Endodermal cell (in vitro differentiated cells): ENCODE data around the gene NHP2. TPM values are rescaled to one million over a fixed set of nuclear protein-coding genes. Genes with fewer than 3 reads are reported as not detected.

Source experiments
- DNase-seq: peaks from one replicate; pipeline ENCODE4 v3.0.0-alpha.2; 2017
- H3K27ac ChIP-seq: 2 replicates; pipeline ENCODE4 v1.5.1; 2013; ENCODE audit warnings: mild to moderate bottlenecking, low read depth, low read length, moderate library complexity
- H3K27me3 ChIP-seq: 2 replicates; pipeline ENCODE4 v1.6.1; 2013; ENCODE audit warnings: mild to moderate bottlenecking, low read length, moderate library complexity; ENCODE audit not compliant: insufficient read depth, control insufficient read depth, poor library complexity, severe bottlenecking
- H3K36me3 ChIP-seq: 2 replicates; pipeline ENCODE4 v1.7.0; 2013; ENCODE audit warnings: mild to moderate bottlenecking, low read length, moderate library complexity; ENCODE audit not compliant: control insufficient read depth, insufficient read depth
- H3K4me1 ChIP-seq: one replicate; pipeline ENCODE4 v1.7.0; 2013; ENCODE audit warnings: low read length; ENCODE audit not compliant: control insufficient read depth, insufficient read depth
- H3K4me3 ChIP-seq: 2 replicates; pipeline ENCODE4 v1.5.1; 2013; ENCODE audit warnings: mild to moderate bottlenecking, low read length, moderate library complexity
- H3K9ac ChIP-seq: 2 replicates; pipeline ENCODE4 v1.6.1; 2013; ENCODE audit warnings: mild to moderate bottlenecking, low read length, moderate library complexity; ENCODE audit not compliant: poor library complexity, severe bottlenecking; ENCODE audit errors: extremely low read depth
- H3K9me3 ChIP-seq: 2 replicates; pipeline ENCODE4 v1.6.1; 2013; ENCODE audit warnings: mild to moderate bottlenecking, low read length, moderate library complexity; ENCODE audit not compliant: control insufficient read depth
- H3K27ac Mint-ChIP-seq: 2 replicates; pipeline ENCODE4 v1.8.0; 2020; ENCODE audit warnings: mixed read lengths
- H3K27me3 Mint-ChIP-seq: 2 replicates; pipeline ENCODE4 v1.8.0; 2021; ENCODE audit warnings: mild to moderate bottlenecking, mixed read lengths; ENCODE audit not compliant: insufficient read depth
- H3K36me3 Mint-ChIP-seq: 2 replicates; pipeline ENCODE4 v1.8.0; 2020; ENCODE audit warnings: low read depth, mixed read lengths
- H3K4me1 Mint-ChIP-seq: 2 replicates; pipeline ENCODE4 v1.8.0; 2020; ENCODE audit warnings: mixed read lengths
- H3K4me3 Mint-ChIP-seq: 2 replicates; pipeline ENCODE4 v1.8.0; 2020; ENCODE audit warnings: mild to moderate bottlenecking, moderate library complexity, mixed read lengths
- H3K9me3 Mint-ChIP-seq: 2 replicates; pipeline ENCODE4 v1.8.0; 2020; ENCODE audit warnings: mild to moderate bottlenecking, mixed read lengths
- WGBS, 2 experiments: methylation state at CpG; one replicate each; pipeline versions ENCODE4 v1.1.5 to v1.1.7; 2013; ENCODE audit warnings: missing lambda C conversion rate in 2 of 2, mixed read lengths in 1 of 2; ENCODE audit not compliant: insufficient coverage in 1 of 2, insufficient read length in 1 of 2; 5-methylcytosine and 5-hydroxymethylcytosine counted together
- total RNA-seq, 2 donors: library from RNA; stranded (reverse); fragmentation: NEBNext Ultra II Directional in 1 of 2; extraction: Animal tissue kit (Norgen Biotek cat#: 25700) in 1 of 2; gene quantifications; 2 replicates in 1 of 2; 3 replicates in 1 of 2; pipeline ENCODE4 v1.2.1, GENCODE V29; 2021
- TF ChIP-seq, protein P1 (sequence below): fragments of 200-600 bp; sonication (generic); conservative IDR thresholded peaks from 2 replicates; pipeline ENCODE4 v1.5.0; 2021; ENCODE audit warnings: antibody characterized with exemption, mild to moderate bottlenecking

Gene NHP2
- total RNA-seq, 2 donors from 2014 or later, result 174 to 176 TPM

DNA sequence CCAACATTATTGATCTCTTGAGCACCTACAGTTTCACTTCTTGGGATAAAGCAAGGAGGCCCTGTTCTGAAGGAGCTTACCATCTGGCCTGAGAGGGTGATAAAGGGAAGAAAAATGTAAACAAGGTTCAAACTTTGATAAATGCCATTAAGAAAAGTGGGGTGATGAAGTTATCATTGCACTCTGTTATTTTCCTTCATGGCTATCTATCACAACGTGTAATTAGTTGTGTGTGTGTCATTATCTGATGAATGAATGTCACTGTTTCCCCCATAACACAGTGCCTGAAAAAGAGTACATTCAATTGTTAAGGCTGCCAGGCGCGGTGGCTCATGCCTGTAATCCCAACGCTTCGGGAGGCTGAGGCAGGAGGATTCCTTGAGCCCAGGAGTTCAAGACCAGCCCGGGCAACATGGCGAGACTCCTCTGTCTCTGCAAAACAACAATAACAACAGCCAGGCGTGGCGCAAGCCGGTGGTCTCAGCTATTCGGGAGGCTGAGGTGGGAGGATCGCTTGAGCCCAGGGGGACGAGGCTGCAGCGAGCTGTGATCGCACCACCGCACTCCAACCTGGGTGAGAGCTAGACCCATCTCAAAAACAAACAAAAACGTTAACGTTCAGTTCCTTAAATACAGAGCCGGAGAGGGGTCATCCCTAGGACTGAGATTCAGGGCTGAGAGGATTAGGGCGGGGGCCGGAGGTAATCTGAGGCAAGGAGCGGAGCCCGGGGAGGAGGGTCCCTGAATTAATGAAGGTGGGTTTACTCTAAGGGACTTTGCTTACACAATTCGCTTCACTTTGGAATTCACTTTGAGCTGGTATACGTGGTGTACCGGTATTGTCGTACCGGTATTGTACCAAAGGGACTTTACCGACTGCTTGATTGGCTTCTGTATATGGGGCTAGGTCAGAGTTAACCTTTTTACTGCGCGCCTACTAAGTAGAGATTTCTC is 917 bp downstream of the NHP2 start:
- H3K27me3 ChIP-seq, result no peaks in the 10 kb centered on the region
- no peaks in the 10 kb centered on the region for H3K4me1 ChIP-seq
- H3K9ac ChIP-seq, result peak overlapping the region; percentile 67
- H3K27ac ChIP-seq, result peak overlapping the region; percentile 8
- DNase-seq, result no peak
- peaks cover 9% of the 10 kb centered on the region for H3K4me1 Mint-ChIP-seq
- TF ChIP-seq, protein P1, sequence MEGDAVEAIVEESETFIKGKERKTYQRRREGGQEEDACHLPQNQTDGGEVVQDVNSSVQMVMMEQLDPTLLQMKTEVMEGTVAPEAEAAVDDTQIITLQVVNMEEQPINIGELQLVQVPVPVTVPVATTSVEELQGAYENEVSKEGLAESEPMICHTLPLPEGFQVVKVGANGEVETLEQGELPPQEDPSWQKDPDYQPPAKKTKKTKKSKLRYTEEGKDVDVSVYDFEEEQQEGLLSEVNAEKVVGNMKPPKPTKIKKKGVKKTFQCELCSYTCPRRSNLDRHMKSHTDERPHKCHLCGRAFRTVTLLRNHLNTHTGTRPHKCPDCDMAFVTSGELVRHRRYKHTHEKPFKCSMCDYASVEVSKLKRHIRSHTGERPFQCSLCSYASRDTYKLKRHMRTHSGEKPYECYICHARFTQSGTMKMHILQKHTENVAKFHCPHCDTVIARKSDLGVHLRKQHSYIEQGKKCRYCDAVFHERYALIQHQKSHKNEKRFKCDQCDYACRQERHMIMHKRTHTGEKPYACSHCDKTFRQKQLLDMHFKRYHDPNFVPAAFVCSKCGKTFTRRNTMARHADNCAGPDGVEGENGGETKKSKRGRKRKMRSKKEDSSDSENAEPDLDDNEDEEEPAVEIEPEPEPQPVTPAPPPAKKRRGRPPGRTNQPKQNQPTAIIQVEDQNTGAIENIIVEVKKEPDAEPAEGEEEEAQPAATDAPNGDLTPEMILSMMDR, result no peak
- WGBS, 2 experiments, result 56 to 57% methylated on average over 29 to 31 of the region's 31 CpGs
- H3K36me3 ChIP-seq, result peaks cover 40% of the 10 kb centered on the region
- peaks cover 36% of the 10 kb centered on the region for H3K36me3 Mint-ChIP-seq
- peak overlapping the region; percentile 92 for H3K4me3 ChIP-seq
- no peaks in the 10 kb centered on the region for H3K9me3 ChIP-seq
- no peaks in the 10 kb centered on the region for H3K9me3 Mint-ChIP-seq
- H3K4me3 Mint-ChIP-seq, result peak overlapping the region; percentile 92
- peak overlapping the region; percentile 95 for H3K27ac Mint-ChIP-seq
- no peaks in the 10 kb centered on the region for H3K27me3 Mint-ChIP-seq

DNA sequence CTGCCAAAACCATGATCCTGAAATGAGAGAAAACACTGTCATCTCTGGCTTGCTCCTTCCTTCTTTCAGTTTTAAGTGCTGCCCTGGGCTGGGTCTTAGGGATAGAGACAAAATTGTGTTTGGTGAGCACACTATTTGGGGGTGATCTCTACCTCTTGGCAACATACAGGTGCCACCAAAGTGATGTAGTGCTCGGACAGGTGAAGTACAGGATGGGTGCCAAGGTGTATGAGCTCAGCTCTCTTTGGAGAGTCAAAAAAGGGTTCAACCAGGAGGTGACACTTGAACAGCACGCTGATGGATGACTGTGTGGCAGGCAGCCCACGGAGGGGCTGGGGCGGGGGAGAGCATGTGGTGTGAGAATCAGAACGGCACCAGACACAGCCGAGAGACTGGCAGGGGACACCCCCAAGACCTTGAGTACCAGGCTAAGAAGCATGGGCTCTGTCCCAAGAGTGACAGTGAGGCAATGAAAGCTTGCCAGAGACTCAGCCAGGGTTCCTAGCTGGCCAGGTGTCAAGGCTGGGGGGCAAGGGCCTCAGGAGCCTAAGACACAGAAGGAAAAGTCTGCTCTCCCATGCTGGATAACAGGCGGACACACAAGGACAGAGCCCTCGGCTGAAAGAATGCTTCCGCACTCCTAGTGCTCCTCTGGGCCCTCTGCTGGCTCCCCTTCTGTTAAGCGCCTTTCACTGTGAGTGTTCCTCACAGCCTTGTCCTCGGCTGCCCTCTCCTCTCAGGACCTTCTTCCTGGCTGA is 2.5 kb downstream of the NHP2 start:
- Histone ChIP-seq H3K9ac (no peak overlapping the region), H3K27me3 (no peaks in the 10 kb centered on the region), H3K36me3 (peaks cover 56% of the 10 kb centered on the region), H3K4me3 (no peak overlapping the region), H3K9me3 (no peaks in the 10 kb centered on the region), H3K27ac (no peak overlapping the region), H3K4me1 (no peaks in the 10 kb centered on the region)
- H3K36me3 Mint-ChIP-seq, result peaks cover 52% of the 10 kb centered on the region
- TF ChIP-seq, protein P1, result peak; percentile 48
- H3K4me3 Mint-ChIP-seq, result peak overlapping the region; percentile 32
- H3K4me1 Mint-ChIP-seq, result peaks cover 9% of the 10 kb centered on the region
- H3K9me3 Mint-ChIP-seq, result no peaks in the 10 kb centered on the region
- H3K27ac Mint-ChIP-seq, result peak overlapping the region; percentile 68
- peak; percentile 71 for DNase-seq
- WGBS, 2 experiments, result 91% methylated on average over 10 to 11 of the region's 11 CpGs
- no peaks in the 10 kb centered on the region for H3K27me3 Mint-ChIP-seq

DNA sequence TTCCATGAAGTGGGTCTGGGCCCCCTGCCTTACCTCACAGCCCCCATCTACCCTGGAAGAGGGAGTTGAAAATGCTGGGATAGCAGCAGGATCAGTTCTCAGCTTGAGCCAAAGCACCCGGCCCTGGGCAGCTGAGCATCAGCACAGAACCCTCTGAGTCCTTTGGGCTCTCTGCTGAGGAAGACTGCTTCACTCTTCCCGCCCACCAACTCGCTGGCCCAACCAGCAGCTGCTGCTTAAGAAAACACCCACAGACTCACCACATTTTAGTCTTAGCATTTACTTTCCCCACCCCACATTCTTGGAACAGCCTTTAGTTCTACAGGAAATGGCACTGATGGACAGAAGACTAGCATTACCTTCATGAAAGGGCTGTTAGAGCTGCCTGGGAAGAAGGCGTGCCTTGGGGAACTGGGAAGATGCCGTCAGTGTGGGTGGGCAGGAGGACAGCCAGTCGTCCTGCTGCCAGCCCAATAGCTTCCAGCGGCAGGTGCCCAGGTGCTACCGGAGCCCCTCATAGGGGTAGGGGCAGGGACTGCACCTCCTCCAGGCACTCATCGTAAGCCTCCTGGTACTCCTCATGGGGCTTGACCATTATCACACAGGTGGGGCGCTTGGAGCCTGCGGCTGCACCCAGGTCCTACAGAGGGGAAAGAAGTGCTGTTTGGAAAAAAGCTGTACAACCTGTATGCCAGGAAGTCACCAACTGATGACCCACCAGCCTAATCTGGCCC is 4.3 kb downstream of the NHP2 start:
- Histone ChIP-seq H3K27ac (no peak overlapping the region), H3K36me3 (peaks cover 62% of the 10 kb centered on the region)

More for the DNA sequence above, 4.3 kb downstream of the NHP2 start:
- no peak overlapping the region for H3K4me3 ChIP-seq
- WGBS, 2 experiments, result 92 to 95% methylated on average over 10 to 11 of the region's 11 CpGs
- Mint-ChIP-seq H3K27me3 (no peaks in the 10 kb centered on the region), H3K9me3 (no peaks in the 10 kb centered on the region), H3K27ac (no peak overlapping the region), H3K4me1 (peaks cover 9% of the 10 kb centered on the region), H3K4me3 (no peak overlapping the region), H3K36me3 (peaks cover 64% of the 10 kb centered on the region)
- H3K4me1 ChIP-seq, result no peaks in the 10 kb centered on the region
- no peaks in the 10 kb centered on the region for H3K9me3 ChIP-seq
- no peaks in the 10 kb centered on the region for H3K27me3 ChIP-seq
- peak; percentile 72 for DNase-seq
- no peak overlapping the region for H3K9ac ChIP-seq
- TF ChIP-seq, protein P1, result peak; percentile 43
